COLO668 (cell line): Measurements from ENCODE around the gene PLXDC2.

Source experiments
- DNase-seq: peaks from one replicate; lab custom pipeline; 2025; ENCODE audit not compliant: unreplicated experiment; lab: John Stamatoyannopoulos, UW

The PLXDC2 gene

GRCh38 chr10:19908991-19909696, 92.9 kb downstream of the PLXDC2 start:
- no peak for DNase-seq

GRCh38 chr10:19911886-19912285, 95.7 kb downstream of the PLXDC2 start:
- no peak for DNase-seq

- no peak for DNase-seq
Observed at GRCh38 chr10:19913987-19914386, 97.8 kb downstream of the PLXDC2 start.

GRCh38 chr10:19915125-19915524, 98.9 kb downstream of the PLXDC2 start:
- DNase-seq, result no peak

GRCh38 chr10:19915816-19916215, 99.6 kb downstream of the PLXDC2 start:
- DNase-seq, result no peak

- no peak for DNase-seq
Observed at GRCh38 chr10:19917751-19918478, 101.7 kb downstream of the PLXDC2 start.

- DNase-seq, result no peak
Observed at GRCh38 chr10:19918794-19919193, 102.6 kb downstream of the PLXDC2 start.

GRCh38 chr10:19919671-19920070, 103.4 kb downstream of the PLXDC2 start:
- DNase-seq, result no peak

- no peak for DNase-seq
Observed at GRCh38 chr10:19920075-19920726, 104.0 kb downstream of the PLXDC2 start.

- no peak for DNase-seq
Observed at GRCh38 chr10:19921300-19922140, 105.3 kb downstream of the PLXDC2 start.

- no peak for DNase-seq
Observed at GRCh38 chr10:19922236-19922963, 106.2 kb downstream of the PLXDC2 start.

- DNase-seq, result no peak
Observed at GRCh38 chr10:19925064-19925463, 108.8 kb downstream of the PLXDC2 start.

GRCh38 chr10:19928936-19929335, 112.7 kb downstream of the PLXDC2 start:
- no peak for DNase-seq

- DNase-seq, result no peak
Observed at GRCh38 chr10:19929506-19930140, 113.4 kb downstream of the PLXDC2 start.

GRCh38 chr10:19930936-19931893, 115.0 kb downstream of the PLXDC2 start:
- DNase-seq, result peak; percentile 44

GRCh38 chr10:19931894-19932590, 115.8 kb downstream of the PLXDC2 start:
- no peak for DNase-seq

GRCh38 chr10:19932806-19933371, 116.7 kb downstream of the PLXDC2 start:
- no peak for DNase-seq

GRCh38 chr10:19933772-19934171, 117.5 kb downstream of the PLXDC2 start:
- no peak for DNase-seq
